Hepatic stellate cell (primary cell): ENCODE results near the gene CDK6.
A peak's percentile ranks its signal among the peaks of the same experiment; 100 is the strongest.
"Not testable (repeated sequence)": the region's sequence is repeated elsewhere in the genome, so short reads cannot be mapped to it uniquely, and the experiment has no call there.

Source experiments
- DNase-seq: peaks from one replicate; pipeline ENCODE4 v3.0.0; 2011; ENCODE audit warnings: low spot score

The CDK6 gene

DNA sequence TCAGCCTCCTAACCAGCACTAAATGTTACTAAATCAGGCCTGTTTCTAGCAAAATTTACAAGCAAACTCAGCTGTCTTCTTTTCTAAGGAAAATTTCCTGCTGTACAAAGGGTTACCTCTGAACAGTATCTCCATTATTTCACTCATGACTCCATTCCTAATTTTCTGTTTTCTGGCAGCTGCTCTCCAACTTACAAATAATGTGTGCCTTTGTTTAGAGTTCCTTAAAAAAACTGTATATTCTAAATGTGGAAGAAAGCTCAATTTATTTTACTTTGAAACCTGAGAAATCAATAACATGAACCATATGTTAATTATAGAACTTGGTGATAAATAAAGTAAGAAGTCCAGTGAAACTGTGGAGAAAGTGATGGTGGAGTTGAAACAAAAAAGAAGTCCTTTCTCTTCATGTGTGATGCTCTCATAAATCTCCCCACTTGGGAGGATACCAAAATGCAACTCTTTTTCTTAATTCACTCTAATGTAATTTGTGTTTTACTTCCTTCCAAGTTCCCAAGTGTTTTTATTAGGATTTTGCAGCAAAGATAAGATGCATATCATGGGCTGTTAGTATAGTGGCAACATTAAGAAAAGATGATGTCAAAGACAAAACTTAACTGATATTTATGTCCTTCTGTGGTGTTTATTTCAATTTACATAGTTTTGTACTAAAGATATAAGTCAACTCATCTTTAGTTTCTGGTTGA lies 74.8 kb downstream of the CDK6 start:
- no peak for DNase-seq

DNA sequence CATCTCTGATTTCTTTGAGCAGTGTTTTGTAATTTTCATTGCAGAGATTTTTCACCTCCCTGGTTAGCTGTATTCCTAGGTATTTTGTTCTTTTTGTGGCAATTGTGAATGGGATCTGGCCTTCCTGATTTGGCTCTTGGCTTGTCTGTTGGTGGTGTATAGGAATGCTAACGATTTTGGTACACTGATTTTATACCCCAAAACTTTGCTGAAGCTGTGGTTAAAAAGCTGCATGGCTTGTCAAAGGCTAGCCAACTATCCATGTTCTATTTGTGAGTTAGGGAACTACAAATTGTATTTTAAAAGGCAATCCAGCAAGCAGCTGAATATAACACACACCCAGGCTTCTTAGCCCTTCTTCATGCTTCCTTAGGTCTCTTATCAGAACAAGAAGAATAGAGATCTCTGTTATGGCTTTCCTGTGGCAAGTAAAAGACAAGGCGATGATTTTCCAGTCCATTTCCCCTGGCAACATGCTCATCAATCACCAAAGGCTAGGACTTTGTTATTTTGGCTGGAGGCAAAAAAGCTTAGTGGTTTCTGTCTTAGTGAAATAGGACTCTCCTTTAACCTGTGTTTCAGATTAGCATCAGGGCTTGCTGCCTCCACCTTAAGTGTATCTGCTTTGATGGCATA lies 77.5 kb downstream of the CDK6 start:
- no peak for DNase-seq

DNA sequence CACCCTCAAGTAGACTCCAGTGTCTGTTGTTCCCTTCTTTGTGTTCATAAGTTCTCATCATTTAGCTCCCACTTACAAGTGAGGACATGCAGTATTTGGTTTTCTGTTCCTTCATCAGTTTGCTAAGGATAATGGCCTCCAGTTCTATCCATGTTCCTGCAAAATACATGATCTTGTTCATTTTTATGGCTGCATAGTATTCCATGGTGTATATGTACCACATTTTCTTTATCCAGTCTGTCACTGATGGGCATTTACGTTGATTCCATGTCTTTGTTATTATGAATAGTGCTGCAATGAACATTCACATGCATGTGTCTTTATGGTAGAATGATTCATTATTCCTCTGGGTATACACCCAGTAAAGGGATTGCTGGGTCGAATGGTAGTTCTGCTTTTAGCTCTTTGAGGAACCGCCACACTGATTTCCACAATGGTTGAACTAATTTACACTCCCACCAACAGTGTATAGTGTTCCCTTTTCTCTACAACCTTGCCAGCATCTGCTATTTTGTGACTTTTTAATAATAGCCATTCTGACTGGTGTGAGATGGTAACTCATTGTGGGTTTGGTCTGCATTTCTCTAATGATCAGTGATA lies 79.0 kb downstream of the CDK6 start:
- DNase-seq = not testable (repeated sequence)

DNA sequence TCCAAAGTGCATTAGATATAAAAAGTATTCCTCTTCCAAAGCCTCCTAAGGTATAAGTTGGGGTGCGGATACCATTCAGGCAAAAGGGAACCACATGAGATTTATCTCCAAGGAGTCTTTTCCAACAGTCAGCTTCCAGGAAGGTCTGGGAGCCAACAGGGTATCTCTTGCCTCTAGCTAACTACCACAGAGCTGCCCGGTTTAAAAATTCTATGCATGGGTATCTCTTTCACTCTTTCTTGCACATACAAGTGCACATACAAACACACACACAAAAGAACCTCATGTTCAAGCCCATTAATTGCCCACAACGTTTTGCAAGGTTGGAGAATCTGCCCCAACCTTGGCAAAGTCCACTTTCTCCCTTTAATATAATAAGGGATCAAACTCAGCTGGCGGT lies 80.7 kb downstream of the CDK6 start:
- DNase-seq = no peak

DNA sequence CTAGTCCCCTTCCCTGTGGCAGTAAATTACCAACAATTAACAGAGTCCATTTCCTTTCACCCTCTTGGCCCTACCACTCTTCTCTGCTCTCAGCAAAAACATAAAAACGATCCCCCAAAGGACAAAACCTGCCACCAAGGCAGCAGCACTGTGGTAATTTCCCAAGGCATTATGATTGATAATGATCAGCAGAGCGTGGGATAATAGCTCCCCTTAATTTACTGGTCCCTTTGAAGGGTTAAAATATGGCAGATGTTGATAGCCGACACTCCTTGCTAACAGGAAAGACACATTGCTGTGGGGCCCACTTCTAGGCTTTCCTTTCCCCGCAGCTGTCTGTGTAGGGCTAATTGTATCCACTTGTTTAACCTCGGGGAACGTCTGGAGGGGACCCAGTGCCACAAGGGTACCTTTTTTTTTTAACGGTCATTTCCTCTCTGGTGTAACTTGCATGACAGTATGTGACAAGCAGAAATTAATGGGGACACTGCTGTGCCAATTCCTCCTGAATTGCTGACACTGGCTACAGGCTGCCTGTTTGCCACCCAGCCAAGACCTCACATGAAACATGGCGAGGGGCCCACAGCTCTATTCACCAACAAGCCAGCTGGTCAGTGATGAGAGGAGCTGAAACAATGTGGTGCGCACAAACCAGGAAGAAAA lies 81.3 kb downstream of the CDK6 start:
- DNase-seq = no peak

DNA sequence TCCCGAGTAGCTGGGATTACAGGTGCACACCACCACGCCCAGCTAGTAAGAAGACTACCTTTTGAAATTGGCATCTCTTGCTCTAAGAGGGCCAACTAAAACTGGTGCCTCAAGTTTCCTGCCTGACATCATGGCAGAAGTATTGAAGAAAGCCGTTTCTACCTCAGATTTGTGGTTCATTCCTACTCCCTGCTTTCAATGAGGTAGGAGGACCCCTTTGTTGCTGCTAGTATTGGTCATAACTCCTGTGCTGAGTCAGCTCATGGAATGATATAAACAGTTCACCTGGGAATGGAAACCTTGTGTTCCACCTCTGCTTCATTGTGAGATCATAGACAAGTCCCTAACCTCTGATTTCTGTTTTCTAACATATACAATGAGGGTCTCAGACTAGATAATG lies 82.8 kb downstream of the CDK6 start:
- DNase-seq = no peak

DNA sequence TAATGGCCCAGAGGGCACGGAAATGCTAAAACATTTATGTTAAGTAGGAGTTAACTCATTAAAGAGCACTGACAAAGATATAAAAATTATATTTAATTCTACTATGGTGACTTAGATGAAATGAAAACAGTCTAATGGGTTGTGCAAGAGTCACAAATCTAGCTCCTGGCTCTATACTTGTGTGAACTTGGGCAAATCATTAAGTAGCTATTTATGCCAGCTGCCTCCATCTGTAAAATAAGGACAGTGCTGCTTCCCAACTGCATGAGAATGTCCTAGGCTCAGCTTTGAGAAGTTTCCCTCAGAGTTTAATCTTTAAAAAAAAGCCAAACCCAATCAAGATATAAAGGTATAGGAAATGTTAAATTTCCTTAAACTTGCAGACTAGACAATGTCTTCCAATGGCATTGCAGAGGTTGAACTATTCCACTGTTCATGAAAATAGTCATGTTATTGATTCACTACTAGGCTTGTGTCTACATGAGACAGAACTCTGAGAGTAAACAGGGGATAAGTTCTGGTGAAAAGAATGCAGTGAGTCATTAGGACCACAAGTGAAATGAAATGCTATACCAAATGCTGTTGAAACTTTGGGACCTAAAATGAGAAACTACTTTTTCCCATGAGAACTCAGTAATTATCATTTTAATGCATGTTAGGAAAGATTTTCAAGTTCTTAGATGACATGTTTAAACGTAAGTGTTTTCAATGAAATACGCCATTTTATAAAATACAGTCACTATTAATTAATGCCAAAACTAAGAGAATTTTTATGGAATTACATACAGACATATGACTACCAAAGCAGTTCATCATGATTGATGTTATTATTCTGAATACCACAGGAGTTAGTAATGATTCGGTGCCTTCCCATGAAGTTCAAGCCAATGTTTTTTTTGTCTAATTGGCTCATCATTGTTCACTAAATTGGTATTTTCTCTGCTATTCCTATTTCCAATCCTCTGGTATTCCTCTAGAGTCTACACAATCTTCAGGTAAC lies 84.2 kb downstream of the CDK6 start:
- DNase-seq = peak; percentile 26

DNA sequence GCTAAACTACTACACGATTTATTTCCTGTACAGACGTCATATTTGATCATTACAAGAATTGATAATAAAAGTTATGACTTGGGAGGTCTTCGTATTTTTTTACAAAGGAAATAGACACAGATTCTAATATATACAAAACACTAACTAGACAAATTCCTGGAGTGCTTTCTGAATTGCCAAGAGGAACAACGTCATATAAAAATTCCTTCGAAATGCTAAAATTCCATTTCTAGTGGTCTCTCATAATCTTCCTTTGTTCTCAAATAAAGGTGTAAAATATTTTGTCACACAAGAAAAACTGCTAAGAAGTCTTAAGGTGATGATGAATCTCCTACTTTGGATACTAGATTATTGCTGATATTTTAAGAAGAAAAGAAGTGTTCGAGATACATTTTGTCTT lies 85.4 kb downstream of the CDK6 start:
- no peak for DNase-seq

DNA sequence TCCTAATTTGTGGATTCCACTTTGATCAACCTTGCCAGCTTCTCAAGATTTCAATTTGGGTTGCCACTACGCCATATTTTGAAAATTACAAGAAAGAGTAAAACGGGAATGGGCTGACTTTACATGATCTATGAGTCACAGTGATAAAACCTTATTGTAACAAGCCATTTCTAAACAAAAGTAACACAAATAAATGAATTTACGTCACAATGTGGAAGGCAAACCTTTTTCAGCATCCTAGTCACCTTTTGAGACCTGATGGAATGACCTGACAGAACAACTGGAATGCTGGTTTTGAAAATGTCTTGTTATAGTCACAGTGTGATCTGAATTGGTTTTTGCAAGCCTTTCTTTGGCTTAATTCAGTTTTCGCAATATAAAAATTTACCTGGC lies 85.9 kb downstream of the CDK6 start:
- no peak for DNase-seq

DNA sequence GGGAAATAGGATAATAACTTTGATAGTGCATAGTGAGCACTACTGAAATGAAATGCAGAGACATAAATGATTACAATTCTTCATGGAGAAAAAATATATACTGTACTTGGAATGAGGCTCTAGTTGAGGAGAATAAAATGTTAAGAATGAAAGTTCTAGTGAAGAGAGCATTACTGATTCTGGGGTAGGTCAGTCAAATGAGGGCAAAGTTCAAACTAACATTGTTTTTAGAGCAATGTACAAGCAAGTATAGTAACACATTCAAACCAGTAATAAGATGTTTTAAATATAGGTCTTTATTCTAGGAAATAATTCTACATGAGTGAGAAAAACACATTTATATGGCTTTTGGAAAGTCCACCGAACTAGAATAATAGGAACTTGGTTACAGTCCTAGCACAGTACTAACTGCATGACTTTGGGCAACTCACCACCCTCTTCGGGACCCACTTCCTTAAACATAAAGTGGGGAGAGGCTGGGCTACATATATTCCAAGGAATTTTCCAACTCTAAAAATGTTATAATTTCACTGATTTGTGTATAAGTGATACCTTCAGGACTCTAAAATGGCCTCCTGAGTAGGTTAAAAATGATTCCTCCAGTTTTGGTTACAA lies 86.4 kb downstream of the CDK6 start:
- DNase-seq = no peak

DNA sequence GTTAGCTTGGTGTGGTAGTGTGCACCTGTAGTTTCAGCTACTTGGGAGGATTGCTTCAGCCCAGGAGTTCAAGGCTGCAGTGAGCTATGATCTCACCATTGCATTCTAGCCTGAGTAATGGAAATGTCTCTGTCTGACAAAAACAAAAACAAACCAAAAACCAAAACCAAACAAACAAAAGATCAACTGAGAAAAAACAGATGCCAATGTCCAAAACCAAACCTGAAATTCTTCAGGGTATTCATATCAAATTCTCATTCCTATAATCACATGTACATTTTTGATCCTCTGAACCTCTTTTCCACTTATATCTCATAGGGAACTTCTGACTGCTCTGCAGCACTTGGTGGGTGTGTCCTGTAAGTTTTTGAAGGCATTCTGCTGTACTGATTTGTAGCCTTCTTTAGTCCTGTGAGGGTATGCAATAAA lies 87.0 kb downstream of the CDK6 start:
- no peak for DNase-seq

DNA sequence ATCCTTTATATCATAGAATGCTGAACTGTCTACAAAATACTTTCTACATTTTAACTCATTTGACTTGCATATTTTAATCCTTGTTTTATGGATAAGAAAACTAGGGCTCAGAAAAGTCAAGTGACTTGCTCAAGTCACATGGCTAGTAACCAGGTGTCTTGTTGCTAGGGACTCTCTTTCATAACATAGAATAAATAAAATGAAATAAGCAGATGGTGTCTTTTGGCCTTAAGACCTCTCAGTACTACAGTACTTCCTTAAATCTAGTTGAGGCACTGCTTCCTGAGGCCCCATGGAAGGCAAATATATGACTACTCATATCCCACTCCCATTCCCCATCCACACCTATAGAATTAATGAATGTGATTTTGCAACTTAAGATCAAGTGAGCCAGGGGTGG lies 87.9 kb downstream of the CDK6 start:
- no peak for DNase-seq

DNA sequence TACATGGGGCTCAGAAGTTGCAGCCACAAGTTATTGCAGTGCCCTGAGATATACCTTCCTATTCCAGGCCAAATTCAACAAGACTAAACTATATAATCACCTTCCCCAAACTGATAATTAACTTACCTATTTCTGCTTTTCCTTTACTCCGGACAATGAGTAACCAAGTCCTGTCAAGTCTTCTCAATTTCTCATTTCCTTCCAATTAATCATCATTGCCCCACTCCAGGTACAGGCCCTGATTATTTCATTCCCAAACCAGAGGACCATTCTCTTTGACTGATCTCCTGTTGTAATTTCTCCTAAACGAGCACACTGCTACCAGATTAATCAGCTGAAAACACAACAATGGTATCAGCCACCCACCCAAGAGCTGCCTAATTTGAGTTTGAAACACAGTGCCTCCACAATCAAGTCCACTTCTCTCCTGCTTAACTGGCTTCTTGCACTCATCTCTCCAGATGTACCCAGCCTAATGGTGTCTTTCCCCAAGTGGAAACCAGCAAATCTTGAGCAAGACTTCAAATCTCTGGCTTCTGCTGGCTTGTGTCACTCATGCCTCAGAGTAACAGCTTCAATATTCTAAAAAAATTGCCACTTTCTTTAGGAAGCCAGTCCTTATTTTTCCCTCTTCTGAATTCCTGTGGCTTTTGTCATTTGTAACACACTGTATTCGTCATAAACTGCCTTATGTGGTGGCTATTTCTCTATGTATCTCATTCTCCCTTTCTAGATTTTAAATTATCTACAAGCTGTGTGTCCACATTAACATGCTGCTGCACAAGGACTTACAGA lies 89.1 kb downstream of the CDK6 start:
- no peak for DNase-seq

DNA sequence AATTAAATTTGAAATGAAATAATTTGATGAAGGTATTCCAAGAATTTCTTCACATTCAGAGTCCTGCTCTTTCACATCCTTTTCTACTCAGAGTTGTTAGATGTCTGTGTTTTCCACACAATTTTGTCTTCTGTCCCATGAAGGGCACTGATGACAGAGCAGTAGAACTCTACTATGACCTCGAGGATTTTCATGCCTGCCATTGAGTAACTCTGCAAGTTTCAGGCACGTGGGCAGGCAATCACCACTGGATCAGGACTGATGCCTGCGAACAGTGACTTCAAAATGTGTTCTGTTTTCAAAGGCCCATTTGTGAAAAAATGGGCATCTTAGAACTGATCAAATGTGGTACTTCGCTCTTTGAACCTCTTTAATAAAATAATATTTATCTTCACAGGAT lies 91.1 kb downstream of the CDK6 start:
- no peak for DNase-seq

DNA sequence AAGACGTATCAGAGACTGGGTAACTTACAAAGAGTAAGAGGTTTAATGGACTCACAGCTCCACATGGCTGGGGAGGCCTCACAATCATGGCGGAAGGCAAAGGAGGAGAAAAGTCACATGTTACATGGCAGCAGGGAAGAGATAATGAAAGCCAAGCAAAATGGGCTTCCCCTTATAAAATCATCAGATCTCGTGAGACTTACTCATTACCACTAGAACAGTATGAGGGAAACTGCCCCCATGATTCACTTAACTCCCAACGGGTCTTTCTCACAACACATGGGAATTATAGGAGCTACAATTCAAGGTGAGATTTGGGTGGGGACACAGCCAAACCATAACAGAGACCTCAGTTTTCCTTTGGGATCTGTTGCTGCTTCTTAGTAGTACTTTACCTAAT lies 92.2 kb downstream of the CDK6 start:
- DNase-seq = not testable (repeated sequence)

DNA sequence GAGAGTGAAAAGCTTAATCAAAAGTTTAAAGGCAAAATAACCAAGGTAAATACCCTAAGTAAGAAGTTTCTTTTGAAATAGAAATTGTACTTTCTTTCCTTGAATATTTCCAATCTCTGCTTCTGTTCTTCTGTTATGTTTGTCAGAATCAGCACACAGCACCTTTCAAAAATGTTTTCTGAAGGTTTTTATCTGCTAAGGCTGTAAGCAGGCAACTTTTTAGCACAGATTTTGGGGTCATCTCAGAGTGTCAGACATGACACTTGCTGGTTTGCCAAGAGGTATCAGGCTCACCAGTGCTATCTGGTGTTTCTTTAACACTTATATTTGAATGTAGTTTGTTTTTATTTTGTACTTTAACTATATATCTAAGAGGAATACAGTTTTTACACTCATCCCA lies 94.2 kb downstream of the CDK6 start:
- no peak for DNase-seq

DNA sequence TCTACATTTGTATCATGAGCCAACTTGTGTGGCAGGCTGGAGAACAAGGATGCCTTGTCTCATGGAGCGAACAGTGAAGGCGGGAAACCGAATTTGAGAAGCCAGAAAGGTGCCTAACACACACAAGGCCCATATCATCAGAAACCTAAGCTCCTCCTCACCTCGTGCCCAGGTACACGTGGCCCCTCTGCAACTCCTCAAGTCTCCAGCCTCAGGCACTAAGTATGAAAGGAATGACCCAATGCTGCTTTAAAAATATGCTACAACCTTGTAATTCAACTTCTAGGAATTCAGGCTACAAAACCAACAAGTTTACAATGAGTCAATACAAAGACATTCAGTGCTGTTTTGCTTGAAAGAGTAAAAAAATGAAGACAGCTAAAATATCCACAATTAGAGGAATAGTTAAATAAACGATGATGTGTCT lies 95.7 kb downstream of the CDK6 start:
- peak; percentile 26 for DNase-seq

DNA sequence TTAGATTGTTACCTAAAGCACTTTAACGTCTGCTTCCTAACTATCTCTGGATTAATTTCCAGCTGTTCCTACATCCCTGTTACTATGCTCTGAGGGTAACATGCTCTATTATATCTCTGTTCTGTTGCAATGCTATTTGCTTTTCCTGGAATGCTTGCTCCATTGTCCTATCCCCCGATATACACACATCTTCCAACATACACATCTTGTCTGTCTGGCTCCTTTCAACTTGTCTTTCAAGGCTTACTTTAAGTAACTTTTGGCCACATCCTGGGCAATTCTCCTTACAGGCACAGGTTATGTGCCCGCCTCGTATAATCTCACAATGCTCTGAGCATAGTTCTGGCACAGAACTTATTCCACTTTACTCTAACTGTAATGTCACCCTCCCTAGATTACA lies 96.2 kb downstream of the CDK6 start:
- no peak for DNase-seq

DNA sequence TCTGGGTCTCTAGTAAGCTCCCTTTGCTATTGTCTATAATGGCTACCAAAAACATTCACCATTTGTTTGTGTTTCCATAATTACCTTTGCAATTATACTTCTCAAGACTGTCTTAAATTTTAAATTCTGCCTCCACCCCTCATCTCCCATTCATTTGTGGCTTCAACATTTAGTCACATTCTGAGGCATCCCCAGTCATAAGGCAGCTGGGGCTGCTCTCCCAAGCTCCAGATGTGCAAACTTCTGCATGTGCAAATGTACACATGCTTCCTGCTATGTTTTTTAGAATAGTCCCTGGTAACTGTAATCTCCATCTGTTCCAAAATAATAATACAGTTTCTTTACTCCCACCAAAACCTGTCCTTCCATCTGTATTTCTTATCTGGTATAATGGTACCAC lies 97.3 kb downstream of the CDK6 start:
- no peak for DNase-seq

DNA sequence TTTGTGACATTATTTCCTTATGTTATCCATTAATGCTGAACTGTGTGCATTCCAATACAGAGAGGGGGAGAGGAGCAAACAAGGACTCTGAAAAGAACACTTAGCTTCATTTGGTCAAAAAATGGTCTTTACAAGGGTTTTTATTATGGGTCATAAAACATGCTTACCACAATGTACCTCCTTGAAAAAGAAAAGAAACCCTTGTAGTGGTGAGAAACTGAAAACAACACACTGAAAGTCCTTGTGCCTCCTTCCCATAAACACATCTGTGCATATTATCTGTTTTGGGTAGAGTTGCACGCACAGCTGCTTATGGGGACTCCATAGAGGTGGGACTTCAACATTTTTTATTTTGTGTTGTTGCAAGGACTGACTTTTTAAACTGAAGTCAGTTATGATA lies 98.7 kb downstream of the CDK6 start:
- DNase-seq = no peak

DNA sequence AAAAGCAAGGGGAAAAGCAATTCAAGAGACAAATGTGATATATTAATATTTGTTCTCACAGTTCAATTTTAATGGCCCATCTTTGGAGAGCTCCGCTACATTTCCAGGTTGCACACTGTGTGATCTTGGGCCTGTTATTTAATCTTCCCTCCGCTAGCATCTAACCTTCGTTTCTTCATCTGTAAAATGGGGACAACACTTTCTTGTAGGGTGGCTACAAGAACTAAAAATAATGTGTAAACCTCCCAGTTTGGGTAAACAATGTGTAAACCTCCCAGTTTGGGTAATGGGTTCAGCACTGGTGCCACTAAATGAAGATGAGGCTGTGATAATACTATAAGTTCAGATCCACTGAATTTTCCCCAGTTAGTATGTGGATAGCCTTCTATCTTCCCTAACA lies 99.5 kb downstream of the CDK6 start:
- DNase-seq = no peak
